HEK293T (cell line): Measurements from ENCODE around the gene OR5V1.

Experiments
- FOXM1 ChIP-seq: fragments of 450-650 bp; IDR thresholded peaks from 2 replicates; pipeline ENCODE4 v1.6.1; 2017; ENCODE audit warnings: mild to moderate bottlenecking, borderline replicate concordance
- NFRKB ChIP-seq: fragments of 450-650 bp; IDR thresholded peaks from 2 replicates; pipeline ENCODE4 v1.6.1; 2016; ENCODE audit warnings: mild to moderate bottlenecking, moderate library complexity
- SUZ12 ChIP-seq: fragments of 450-650 bp; IDR thresholded peaks from 2 replicates; pipeline ENCODE4 v1.6.1; 2016; ENCODE audit warnings: mild to moderate bottlenecking
- TARDBP ChIP-seq: fragments of 450-650 bp; IDR thresholded peaks from 2 replicates; pipeline ENCODE4 v1.6.1; 2016

DNA sequence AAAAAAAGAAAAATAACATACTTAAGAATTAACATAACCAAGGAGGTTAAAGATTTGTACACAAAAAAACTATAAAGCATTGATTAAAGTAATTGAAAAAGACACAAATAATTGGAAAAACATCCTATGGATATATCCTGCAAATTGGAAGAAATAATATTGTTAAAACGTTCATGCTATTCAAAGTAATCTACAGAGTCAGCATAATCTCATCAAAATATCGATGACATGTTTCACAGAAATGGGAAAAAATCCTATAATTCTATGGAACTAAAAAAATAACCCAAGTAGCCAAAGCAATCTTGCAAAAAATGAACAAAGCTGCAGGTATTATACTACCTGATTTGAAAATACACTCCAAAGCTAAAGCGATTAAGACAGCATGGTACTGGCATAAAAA is 23.3 kb downstream of the OR5V1 start:
- TF ChIP-seq SUZ12 (no peak), FOXM1 (no peak), TARDBP (no peak), NFRKB (no peak)
